Measurements from ENCODE around the gene BAG3. TPM values are rescaled to one million over a fixed set of nuclear protein-coding genes. Genes with fewer than 3 reads are reported as not detected.
"Not testable (repeated sequence)": the region's sequence is repeated elsewhere in the genome, so short reads cannot be mapped to it uniquely, and the experiment has no call there.

Gene BAG3
- polyA plus RNA-seq, 3 donors: 27.7 to 32.1 (median 28.9) TPM

- not testable (repeated sequence) for DNase-seq (ENCODE audit: extremely low read depth in 1 of 11, low read depth in 9 of 11, low spot score in 4 of 11)
These were observed 56.2 kb downstream of the BAG3 start for GRCh38 chr10:119707331-119707730.

- not testable (repeated sequence) for DNase-seq (ENCODE audit: extremely low read depth in 1 of 11, low read depth in 9 of 11, low spot score in 4 of 11)
These were observed 59.8 kb downstream of the BAG3 start for GRCh38 chr10:119710935-119711334.

- peak in 1 of 11 donors; percentile 22 for DNase-seq (ENCODE audit: extremely low read depth in 1 of 11, low read depth in 9 of 11, low spot score in 4 of 11)
These were observed 62.7 kb downstream of the BAG3 start for GRCh38 chr10:119713744-119714483.

- DNase-seq (ENCODE audit: extremely low read depth in 1 of 11, low read depth in 9 of 11, low spot score in 4 of 11): no peak
These were observed 63.3 kb downstream of the BAG3 start for GRCh38 chr10:119714484-119714816.

- no peak for DNase-seq (ENCODE audit: extremely low read depth in 1 of 11, low read depth in 9 of 11, low spot score in 4 of 11)
These were observed 64.7 kb downstream of the BAG3 start for GRCh38 chr10:119715628-119716505.

- no peak for DNase-seq (ENCODE audit: extremely low read depth in 1 of 11, low read depth in 9 of 11, low spot score in 4 of 11)
These were observed 72.0 kb downstream of the BAG3 start for GRCh38 chr10:119723161-119723560.

GRCh38 chr10:119723624-119724023 lies 72.4 kb downstream of the BAG3 start:
- DNase-seq (ENCODE audit: extremely low read depth in 1 of 11, low read depth in 9 of 11, low spot score in 4 of 11): no peak

- peak in 10 of 11 donors; percentile 32 to 80 (median 53) for DNase-seq (ENCODE audit: extremely low read depth in 1 of 11, low read depth in 9 of 11, low spot score in 4 of 11)
These were observed 73.7 kb downstream of the BAG3 start for GRCh38 chr10:119724593-119725516.

- DNase-seq (ENCODE audit: extremely low read depth in 1 of 11, low read depth in 9 of 11, low spot score in 4 of 11): peak in 1 of 11 donors; percentile 59
These were observed 74.3 kb downstream of the BAG3 start for GRCh38 chr10:119725517-119725827.

GRCh38 chr10:119725828-119726675 lies 74.9 kb downstream of the BAG3 start, which contains the start of gene INPP5F:
Gene INPP5F, plus strand, starts transcription at chr10:119726050. Its CDS starts 213 bp downstream, at chr10:119726263.
- DNase-seq (ENCODE audit: extremely low read depth in 1 of 11, low read depth in 9 of 11, low spot score in 4 of 11): peak; percentile 90 to 98 (median 97)

GRCh38 chr10:119726676-119727261 lies 75.6 kb downstream of the BAG3 start:
- no peak for DNase-seq (ENCODE audit: extremely low read depth in 1 of 11, low read depth in 9 of 11, low spot score in 4 of 11)

Other genes starting within 250 kb of the BAG3 start
- gene RGS10, start 108.7 kb upstream of the BAG3 start, polyA plus RNA-seq (ENCODE audit: insufficient read length in 3 of 3): 10 to 100 TPM; 33.0 to 36.3 (median 35.0) TPM
- gene TIAL1, start 54.4 kb upstream of the BAG3 start, polyA plus RNA-seq (ENCODE audit: insufficient read length in 3 of 3): 100 to 1,000 TPM; 145 to 201 (median 178) TPM
- gene INPP5F, start 74.7 kb downstream of the BAG3 start, polyA plus RNA-seq (ENCODE audit: insufficient read length in 3 of 3): 10 to 100 TPM; 50.9 to 62.7 (median 58.9) TPM
- gene MCMBP, start 221.5 kb downstream of the BAG3 start, polyA plus RNA-seq (ENCODE audit: insufficient read length in 3 of 3): 10 to 100 TPM; 50.2 to 65.4 (median 62.9) TPM
- gene SEC23IP, start 241.3 kb downstream of the BAG3 start, polyA plus RNA-seq (ENCODE audit: insufficient read length in 3 of 3): 10 to 100 TPM; 64.8 to 71.2 (median 70.8) TPM

Data from renal cortex interstitium (tissue), 11 donors.